H9 (cell line): Measurements from ENCODE around the gene ATCAY. TPM values are rescaled to one million over a fixed set of nuclear protein-coding genes. Genes with fewer than 3 reads are reported as not detected.

Experiments
- DNase-seq: peaks from one replicate; pipeline ENCODE4 v3.0.0-alpha.2; 2017
- H2AFZ ChIP-seq: one replicate; pipeline ENCODE4 v1.6.1; 2013; ENCODE audit warnings: mild to moderate bottlenecking, low read length, control low read depth, moderate library complexity
- H2AK5ac ChIP-seq: 2 replicates; pipeline ENCODE4 v1.6.1; 2013; ENCODE audit warnings: low read length, control low read depth, mixed read lengths; ENCODE audit not compliant: insufficient read length
- H2BK120ac ChIP-seq: one replicate; pipeline ENCODE4 v1.6.1; 2013; ENCODE audit warnings: low read depth, mild to moderate bottlenecking, low read length, control low read depth, inconsistent platforms; ENCODE audit not compliant: poor library complexity, severe bottlenecking
- H2BK12ac ChIP-seq: 2 replicates; pipeline ENCODE4 v1.6.1; 2013; ENCODE audit warnings: low read length, control low read depth, mixed read lengths, low read depth; ENCODE audit not compliant: insufficient read length
- H2BK15ac ChIP-seq: 2 replicates; pipeline ENCODE4 v1.6.1; 2013; ENCODE audit warnings: low read depth, low read length, control low read depth
- H2BK20ac ChIP-seq: one replicate; pipeline ENCODE4 v1.6.1; 2013; ENCODE audit warnings: low read depth, mild to moderate bottlenecking, low read length, control low read depth, inconsistent platforms; ENCODE audit not compliant: poor library complexity, severe bottlenecking
- H2BK5ac ChIP-seq: 2 replicates; pipeline ENCODE4 v1.6.1; 2013; ENCODE audit warnings: low read length, control low read depth, mixed read lengths; ENCODE audit not compliant: insufficient read length
- H3K14ac ChIP-seq: 2 replicates; pipeline ENCODE4 v1.6.1; 2013; ENCODE audit warnings: low read length, control low read depth; ENCODE audit not compliant: insufficient read depth
- H3K18ac ChIP-seq: 2 replicates; pipeline ENCODE4 v1.6.1; 2013; ENCODE audit warnings: low read depth, mild to moderate bottlenecking, mixed read lengths, low read length, control low read depth; ENCODE audit not compliant: insufficient read length
- H3K23ac ChIP-seq: 2 replicates; pipeline ENCODE4 v1.6.1; 2013; ENCODE audit warnings: low read length, control low read depth, mixed read lengths, low read depth; ENCODE audit not compliant: insufficient read length
- H3K23me2 ChIP-seq: 2 replicates; pipeline ENCODE4 v1.6.1; 2013; ENCODE audit warnings: low read depth, mild to moderate bottlenecking, mixed read lengths, low read length, control low read depth; ENCODE audit not compliant: insufficient read length, poor library complexity, severe bottlenecking
- H3K27ac ChIP-seq: 2 replicates; pipeline ENCODE4 v1.5.1; 2013; ENCODE audit warnings: low read length, control low read depth, mixed read lengths, low read depth; ENCODE audit not compliant: insufficient read length
- H3K27me3 ChIP-seq: 2 replicates; pipeline ENCODE4 v1.6.1; 2013; ENCODE audit warnings: low read length, control low read depth, inconsistent platforms; ENCODE audit not compliant: insufficient read depth
- H3K4ac ChIP-seq: 2 replicates; pipeline ENCODE4 v1.6.1; 2013; ENCODE audit warnings: low read depth, mild to moderate bottlenecking, control low read depth, inconsistent platforms, low read length, moderate library complexity
- H3K4me1 ChIP-seq: 2 replicates; pipeline ENCODE4 v1.6.1; 2013; ENCODE audit warnings: low read length, control low read depth, inconsistent platforms; ENCODE audit not compliant: insufficient read depth
- H3K4me2 ChIP-seq: 2 replicates; pipeline ENCODE4 v1.6.1; 2013; ENCODE audit warnings: low read length, control low read depth, mixed read lengths; ENCODE audit not compliant: insufficient read length, insufficient read depth
- H3K56ac ChIP-seq: 2 replicates; pipeline ENCODE4 v1.6.1; 2013; ENCODE audit warnings: low read depth, mild to moderate bottlenecking, mixed read lengths, low read length, control low read depth; ENCODE audit not compliant: insufficient read length
- H3K79me1 ChIP-seq: 2 replicates; pipeline ENCODE4 v1.6.1; 2013; ENCODE audit warnings: low read depth, mild to moderate bottlenecking, moderate library complexity, low read length, control low read depth, inconsistent platforms; ENCODE audit not compliant: insufficient read depth, poor library complexity, severe bottlenecking
- H3K79me2 ChIP-seq: 2 replicates; pipeline ENCODE4 v1.6.1; 2013; ENCODE audit warnings: low read length, control low read depth, inconsistent platforms; ENCODE audit not compliant: insufficient read depth
- H3K9ac ChIP-seq: 2 replicates; pipeline ENCODE4 v1.6.1; 2013; ENCODE audit warnings: low read length, control low read depth, mixed read lengths; ENCODE audit not compliant: insufficient read length; ENCODE audit errors: extremely low read depth
- H3K9me3 ChIP-seq: one replicate; pipeline ENCODE4 v1.6.1; 2013; ENCODE audit warnings: low read depth, low read length, inconsistent platforms; ENCODE audit not compliant: control insufficient read depth
- H3T11ph ChIP-seq: one replicate; pipeline ENCODE4 v1.6.1; 2013; ENCODE audit warnings: mild to moderate bottlenecking, low read length, control low read depth, inconsistent platforms
- H4K20me1 ChIP-seq: one replicate; pipeline ENCODE4 v1.6.1; 2013; ENCODE audit not compliant: control insufficient read depth, insufficient read length, insufficient read depth
- H4K5ac ChIP-seq: 2 replicates; pipeline ENCODE4 v1.6.1; 2013; ENCODE audit warnings: low read depth, mild to moderate bottlenecking, mixed read lengths, low read length, control low read depth; ENCODE audit not compliant: insufficient read length
- H4K8ac ChIP-seq: replicated peaks from 2 replicates; pipeline ENCODE4 v1.6.1; 2013; ENCODE audit warnings: low read length, control low read depth, mixed read lengths, low read depth; ENCODE audit not compliant: insufficient read length
- H4K91ac ChIP-seq: 2 replicates; pipeline ENCODE4 v1.6.1; 2013; ENCODE audit warnings: low read depth, mild to moderate bottlenecking, moderate library complexity, mixed read lengths, low read length, control low read depth; ENCODE audit not compliant: insufficient read length
- H3K27ac Mint-ChIP-seq, 3 experiments: 2 replicates in 2 of 3; 3 replicates in 1 of 3; pipeline ENCODE4 v1.8.0; 2020 to 2021; ENCODE audit warnings: mixed read lengths in 3 of 3, mild to moderate bottlenecking in 1 of 3, moderate library complexity in 1 of 3
- H3K27me3 Mint-ChIP-seq: 2 replicates; pipeline ENCODE4 v1.8.0; 2021; ENCODE audit warnings: low read depth, mild to moderate bottlenecking, moderate library complexity, mixed read lengths
- H3K36me3 Mint-ChIP-seq, 3 experiments: 2 replicates in 2 of 3; 3 replicates in 1 of 3; pipeline ENCODE4 v1.8.0; 2020 to 2021; ENCODE audit warnings: low read depth in 3 of 3, mixed read lengths in 3 of 3; ENCODE audit not compliant: insufficient read depth in 1 of 3
- H3K4me1 Mint-ChIP-seq, 2 experiments: 2 replicates each; pipeline ENCODE4 v1.8.0; 2020; ENCODE audit warnings: mixed read lengths in 2 of 2
- H3K4me3 Mint-ChIP-seq, 2 experiments: 2 replicates in 1 of 2; 3 replicates in 1 of 2; pipeline ENCODE4 v1.8.0; 2020 to 2021; ENCODE audit warnings: mild to moderate bottlenecking in 2 of 2, mixed read lengths in 2 of 2, moderate library complexity in 1 of 2
- H3K9me3 Mint-ChIP-seq, 2 experiments: 2 replicates in 1 of 2; 3 replicates in 1 of 2; pipeline ENCODE4 v1.8.0; 2020; ENCODE audit warnings: mild to moderate bottlenecking in 2 of 2, mixed read lengths in 2 of 2, moderate library complexity in 1 of 2
- total RNA-seq: library from RNA; stranded (reverse); gene quantifications from 2 replicates; pipeline ENCODE4 v1.2.1, GENCODE V29; 2021
- TF ChIP-seq, protein P1 (sequence below): fragments of 200-600 bp; sonication (generic); conservative IDR thresholded peaks from 3 replicates; pipeline ENCODE4 v1.8.0; 2021; ENCODE audit warnings: antibody characterized with exemption, mild to moderate bottlenecking

ATCAY gene
- total RNA-seq, 1 experiment from 2014 or later, result 12.2 TPM

DNA sequence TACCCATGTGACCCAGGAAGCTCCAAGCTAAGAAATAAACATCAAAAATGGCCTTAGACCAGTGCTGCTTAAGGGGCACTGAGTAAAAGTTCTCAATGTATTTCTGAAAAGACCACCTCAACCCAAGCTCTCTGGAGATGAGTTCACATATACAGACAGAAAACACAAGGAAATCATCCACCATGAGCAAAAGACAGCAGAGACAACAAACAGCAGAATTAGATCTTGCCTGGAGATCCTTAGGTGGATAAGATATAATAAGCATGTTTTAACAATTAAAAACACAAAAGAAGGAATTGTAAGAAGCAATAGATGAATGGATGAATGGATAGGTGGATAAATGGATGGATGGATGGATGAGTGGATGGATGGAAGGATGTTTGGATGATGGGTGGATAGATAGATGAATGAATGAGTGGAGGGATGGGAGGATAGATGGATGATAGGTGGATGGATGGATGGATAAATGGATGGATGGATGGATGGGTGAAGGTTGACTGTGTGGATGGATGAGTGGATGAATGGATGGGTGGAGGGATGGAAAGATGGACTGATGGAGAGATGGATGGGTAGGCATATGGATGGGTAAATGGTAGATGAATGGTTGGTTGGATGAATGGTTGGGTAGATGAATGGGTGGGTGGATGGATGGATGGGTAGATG lies 42.7 kb downstream of the ATCAY start:
- H3K4me3 Mint-ChIP-seq, result no peak overlapping the region

More for the DNA sequence above, 42.7 kb downstream of the ATCAY start:
- DNase-seq, result no peak
- Mint-ChIP-seq H3K27me3 (no peaks in the 10 kb centered on the region; the same call in 1 of the 2 replicates), H3K27ac (no peak overlapping the region), H3K36me3 (peaks cover 38 to 52% (median 51%) of the 10 kb centered on the region in 3 experiments), H3K9me3 (peaks cover 4 to 8% of the 10 kb centered on the region in 2 experiments; a peak in 4 of 5 replicates), H3K4me1 (no peaks in the 10 kb centered on the region)
- H4K91ac ChIP-seq, result no peak overlapping the region
- H3K4me2 ChIP-seq, result no peak overlapping the region
- H4K8ac ChIP-seq, result no peak overlapping the region
- no peaks in the 10 kb centered on the region for H3K4me1 ChIP-seq
- H3K27me3 ChIP-seq, result no peaks in the 10 kb centered on the region
- TF ChIP-seq, protein P1, sequence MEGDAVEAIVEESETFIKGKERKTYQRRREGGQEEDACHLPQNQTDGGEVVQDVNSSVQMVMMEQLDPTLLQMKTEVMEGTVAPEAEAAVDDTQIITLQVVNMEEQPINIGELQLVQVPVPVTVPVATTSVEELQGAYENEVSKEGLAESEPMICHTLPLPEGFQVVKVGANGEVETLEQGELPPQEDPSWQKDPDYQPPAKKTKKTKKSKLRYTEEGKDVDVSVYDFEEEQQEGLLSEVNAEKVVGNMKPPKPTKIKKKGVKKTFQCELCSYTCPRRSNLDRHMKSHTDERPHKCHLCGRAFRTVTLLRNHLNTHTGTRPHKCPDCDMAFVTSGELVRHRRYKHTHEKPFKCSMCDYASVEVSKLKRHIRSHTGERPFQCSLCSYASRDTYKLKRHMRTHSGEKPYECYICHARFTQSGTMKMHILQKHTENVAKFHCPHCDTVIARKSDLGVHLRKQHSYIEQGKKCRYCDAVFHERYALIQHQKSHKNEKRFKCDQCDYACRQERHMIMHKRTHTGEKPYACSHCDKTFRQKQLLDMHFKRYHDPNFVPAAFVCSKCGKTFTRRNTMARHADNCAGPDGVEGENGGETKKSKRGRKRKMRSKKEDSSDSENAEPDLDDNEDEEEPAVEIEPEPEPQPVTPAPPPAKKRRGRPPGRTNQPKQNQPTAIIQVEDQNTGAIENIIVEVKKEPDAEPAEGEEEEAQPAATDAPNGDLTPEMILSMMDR, result no peak
- H2AK5ac ChIP-seq, result no peak overlapping the region
- H3K4ac ChIP-seq, result no peak overlapping the region
- no peak overlapping the region for H2BK12ac ChIP-seq
- no peak overlapping the region for H3K9ac ChIP-seq
- no peak overlapping the region for H2AFZ ChIP-seq
- H2BK120ac ChIP-seq, result no peak overlapping the region
- no peak overlapping the region for H3T11ph ChIP-seq
- no peaks in the 10 kb centered on the region for H3K23me2 ChIP-seq
- no peak overlapping the region for H3K23ac ChIP-seq
- no peak overlapping the region for H2BK5ac ChIP-seq
- no peak overlapping the region for H3K14ac ChIP-seq
- no peaks in the 10 kb centered on the region for H3K79me2 ChIP-seq
- H3K27ac ChIP-seq, result no peak overlapping the region
- H3K18ac ChIP-seq, result no peak overlapping the region
- no peak overlapping the region for H2BK15ac ChIP-seq
- H3K56ac ChIP-seq, result no peak overlapping the region
- no peak overlapping the region for H2BK20ac ChIP-seq
- H4K5ac ChIP-seq, result no peak overlapping the region
- H3K79me1 ChIP-seq, result no peaks in the 10 kb centered on the region
- H4K20me1 ChIP-seq, result no peaks in the 10 kb centered on the region
- H3K9me3 ChIP-seq, result no peaks in the 10 kb centered on the region
